Naive thymus-derived CD4-positive, alpha-beta T cell (primary cell): ENCODE results near the gene DPYSL4. TPM values are rescaled to one million over a fixed set of nuclear protein-coding genes. Genes with fewer than 3 reads are reported as not detected.

Experiments
- ATAC-seq: fragments of 150-1000 bp; cut with Tn5 transposase; 2 replicates; pipeline ENCODE4 v1.10.0; 2021; ENCODE audit warnings: mild to moderate bottlenecking, moderate library complexity
- CTCF ChIA-PET: fragments of 350-600 bp; sonication (Branson Sonifier 250); formaldehyde crosslinking; loops from one replicate; lab custom pipeline; 2021; ENCODE audit warnings: antibody characterized with exemption; lab: Charles Lee
- POLR2A ChIA-PET: fragments of 350-600 bp; sonication (Branson Sonifier 250); formaldehyde crosslinking; loops from one replicate; lab custom pipeline; 2021; ENCODE audit warnings: antibody characterized with exemption, inconsistent platforms; lab: Charles Lee
- DNase-seq, 9 donors: peaks; one replicate each; pipeline versions ENCODE4 v3.0.0 to v3.0.0-alpha.2; 2020 to 2022; ENCODE audit warnings: mixed read lengths in 1 of 9
- H3K27ac ChIP-seq: one replicate; pipeline ENCODE4 v1.7.0; 2013; ENCODE audit warnings: mild to moderate bottlenecking, low read depth, low read length, moderate library complexity
- H3K27me3 ChIP-seq, 2 donors: one replicate each; pipeline ENCODE4 v1.7.0; 2013; ENCODE audit warnings: low read length in 2 of 2, mild to moderate bottlenecking in 2 of 2, moderate library complexity in 2 of 2; ENCODE audit not compliant: control insufficient read depth in 2 of 2, insufficient read depth in 2 of 2
- H3K36me3 ChIP-seq, 3 experiments: 1 replicate in 2 of 3; 2 replicates in 1 of 3; pipeline ENCODE4 v1.7.0; 2013; ENCODE audit warnings: low read length in 3 of 3, mild to moderate bottlenecking in 3 of 3, moderate library complexity in 1 of 3; ENCODE audit not compliant: insufficient read depth in 3 of 3, control insufficient read depth in 2 of 3
- H3K4me1 ChIP-seq, 2 donors: one replicate each; pipeline ENCODE4 v1.7.0; 2013; ENCODE audit warnings: low read length in 2 of 2, mild to moderate bottlenecking in 2 of 2, moderate library complexity in 1 of 2; ENCODE audit not compliant: control insufficient read depth in 2 of 2, insufficient read depth in 2 of 2
- H3K4me3 ChIP-seq: 2 replicates; pipeline ENCODE4 v1.7.0; 2013; ENCODE audit warnings: mild to moderate bottlenecking, low read length
- H3K9me3 ChIP-seq, 3 experiments: 1 replicate in 2 of 3; 2 replicates in 1 of 3; pipeline ENCODE4 v1.7.0; 2013; ENCODE audit warnings: low read length in 3 of 3; ENCODE audit not compliant: control insufficient read depth in 2 of 3
- H3K27ac Mint-ChIP-seq, 9 donors: one replicate each; pipeline ENCODE4 v1.8.0; 2020 to 2022; ENCODE audit warnings: mixed read lengths in 9 of 9, mild to moderate bottlenecking in 8 of 9, moderate library complexity in 5 of 9, inconsistent platforms in 2 of 9
- H3K27me3 Mint-ChIP-seq, 5 donors: one replicate each; pipeline ENCODE4 v1.8.0; 2021 to 2022; ENCODE audit warnings: mixed read lengths in 5 of 5, mild to moderate bottlenecking in 1 of 5
- H3K36me3 Mint-ChIP-seq, 5 donors: one replicate each; pipeline ENCODE4 v1.8.0; 2020 to 2022; ENCODE audit warnings: mixed read lengths in 5 of 5, mild to moderate bottlenecking in 3 of 5, inconsistent platforms in 1 of 5
- H3K4me1 Mint-ChIP-seq, 7 donors: one replicate each; pipeline ENCODE4 v1.8.0; 2020 to 2022; ENCODE audit warnings: mixed read lengths in 7 of 7, mild to moderate bottlenecking in 3 of 7, inconsistent platforms in 1 of 7
- H3K4me3 Mint-ChIP-seq, 10 donors: one replicate each; pipeline ENCODE4 v1.8.0; 2020 to 2022; ENCODE audit warnings: mild to moderate bottlenecking in 10 of 10, mixed read lengths in 10 of 10, moderate library complexity in 6 of 10, inconsistent platforms in 2 of 10
- H3K9me3 Mint-ChIP-seq, 11 donors: one replicate each; pipeline ENCODE4 v1.8.0; 2020 to 2022; ENCODE audit warnings: mixed read lengths in 11 of 11, mild to moderate bottlenecking in 4 of 11, inconsistent platforms in 1 of 11, moderate library complexity in 1 of 11
- intact Hi-C, 2 donors: fragments of 100-400 bp; cut with micrococcal nuclease; formaldehyde crosslinking; loops; one replicate each; pipeline ENCODE4 v1.15.1; 2023
- polyA plus RNA-seq, 2 donors: library from polyadenylated mRNA; unstranded; fragments of 300-500 nt; fragmentation: Illumina TruSeq; gene quantifications; one replicate each; pipeline ENCODE4 v1.2.3, GENCODE V29; 2021
- total RNA-seq, 6 experiments: library from RNA in 5 of 6; stranded (reverse) in 5 of 6; gene quantifications; 1 replicate in 5 of 6; 2 replicates in 1 of 6; pipeline ENCODE4 v1.2.3 and lab custom pipeline; 2021 to 2026

DPYSL4 gene
- total and polyA plus RNA-seq, 7 experiments from 2014 or later, result 0.35 to 60.0 (median 9.4) TPM

DNA sequence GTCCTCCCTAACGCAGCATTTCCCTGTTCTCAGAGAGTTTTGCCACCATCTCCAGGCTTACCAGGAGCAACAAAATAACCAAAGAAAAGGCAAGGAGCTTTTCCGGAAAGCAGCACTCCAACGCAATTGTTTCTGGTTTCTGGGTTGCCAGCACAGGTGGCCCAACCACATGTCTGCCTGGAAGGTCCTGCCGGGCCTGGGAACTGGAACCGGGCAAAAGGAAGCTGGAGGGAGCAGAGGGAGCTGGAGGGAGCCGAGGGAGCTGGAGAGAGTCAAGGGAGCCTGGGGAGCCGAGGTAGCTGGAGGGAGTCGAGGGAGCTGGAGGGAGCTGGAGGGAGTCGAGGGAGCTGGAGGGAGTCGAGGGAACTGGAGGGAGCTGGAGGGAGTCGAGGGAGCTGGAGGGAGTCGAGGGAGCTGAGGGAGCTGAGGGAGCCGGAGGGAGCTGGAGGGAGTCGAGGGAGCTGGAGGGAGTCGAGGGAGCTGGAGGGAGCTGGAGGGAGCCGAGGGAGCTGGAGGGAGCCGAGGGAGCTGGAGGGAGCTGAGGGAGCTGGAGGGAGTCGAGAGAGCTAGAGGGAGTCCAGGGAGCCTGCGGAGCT lies 66.4 kb downstream of the DPYSL4 start:
- ATAC-seq (no peak), DNase-seq (no peak)
- ChIA-PET CTCF (interaction anchor here (0.7 kb wide), 1 partner anchor 731 kb away, joined by 3 read pairs; no protein-coding TSS in a partner anchor), POLR2A (no interaction called here)
- peak overlapping the region in 1 of 9 donors; percentile 36 for H3K27ac Mint-ChIP-seq
- no peak overlapping the region for H3K4me3 ChIP-seq
- no peak overlapping the region for H3K4me3 Mint-ChIP-seq
- H3K9me3 ChIP-seq, result no peaks in the 10 kb centered on the region
- intact Hi-C loops, result no loop called here
- H3K27ac ChIP-seq, result no peak overlapping the region
- peaks cover 0 to 2% (median 0%) of the 10 kb centered on the region in 11 donors for H3K9me3 Mint-ChIP-seq
- H3K36me3 Mint-ChIP-seq, result no peaks in the 10 kb centered on the region
- H3K4me1 ChIP-seq, result no peaks in the 10 kb centered on the region
- no peaks in the 10 kb centered on the region for H3K36me3 ChIP-seq
- no peaks in the 10 kb centered on the region for H3K27me3 ChIP-seq
- peaks cover 0 to 18% (median 3%) of the 10 kb centered on the region in 7 donors for H3K4me1 Mint-ChIP-seq
- H3K27me3 Mint-ChIP-seq, result no peaks in the 10 kb centered on the region

DNA sequence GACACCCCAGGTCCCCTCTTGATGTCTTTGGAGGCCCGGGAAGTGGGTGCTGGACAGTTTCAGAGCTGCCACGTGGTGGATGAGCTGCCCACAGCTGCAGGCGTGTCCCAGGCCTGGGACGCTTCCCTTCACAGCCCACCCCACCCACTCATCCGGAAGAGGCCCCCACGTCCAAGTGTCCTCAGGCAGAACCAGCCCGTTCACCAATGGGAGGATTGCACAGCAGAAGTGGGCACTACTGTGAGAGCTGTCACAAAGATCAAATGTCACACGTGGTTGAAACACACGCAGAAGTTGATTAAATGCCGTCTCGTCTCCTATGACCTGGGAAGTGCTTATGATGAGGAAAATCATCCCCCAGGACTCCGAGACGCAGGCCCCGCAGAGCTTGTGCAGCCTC lies 68.1 kb downstream of the DPYSL4 start:
- POLR2A ChIA-PET, result no interaction called here
- Mint-ChIP-seq H3K27ac (no peak overlapping the region), H3K4me1 (peaks cover 0 to 18% (median 0%) of the 10 kb centered on the region in 7 donors), H3K27me3 (no peaks in the 10 kb centered on the region), H3K36me3 (no peaks in the 10 kb centered on the region), H3K9me3 (peaks cover 0 to 2% (median 0%) of the 10 kb centered on the region in 11 donors), H3K4me3 (peak overlapping the region in 1 of 10 donors; percentile 29)
- no peaks in the 10 kb centered on the region for H3K36me3 ChIP-seq
- H3K27me3 ChIP-seq, result no peaks in the 10 kb centered on the region
- no peak overlapping the region for H3K4me3 ChIP-seq
- CTCF ChIA-PET, result interaction anchor here (0.8 kb wide), 1 partner anchor 45 kb away, joined by 4 read pairs; no protein-coding TSS in a partner anchor
- no peak overlapping the region for H3K27ac ChIP-seq
- no peaks in the 10 kb centered on the region for H3K4me1 ChIP-seq
- H3K9me3 ChIP-seq, result no peaks in the 10 kb centered on the region
- no peak for DNase-seq
- intact Hi-C loops, result no loop called here
- peak; percentile 6 for ATAC-seq

Other genes starting within 250 kb of the DPYSL4 start
- 10 to 100 TPM; 17.7 to 81.7 (median 39.3) TPM for gene BNIP3, start 205.0 kb upstream of the DPYSL4 start, total RNA-seq
- gene BNIP3, start 205.0 kb upstream of the DPYSL4 start, polyA plus RNA-seq, result 10 to 100 TPM; 40.5 to 41.5 TPM
- gene JAKMIP3, start 121.0 kb upstream of the DPYSL4 start, total RNA-seq, result 1 to 10 TPM in 2 of 5 experiments, under 1 TPM in 3; 0.15 to 1.4 (median 0.22) TPM
- gene JAKMIP3, start 121.0 kb upstream of the DPYSL4 start, polyA plus RNA-seq, result under 1 TPM in 1 of 2 donors, not detected in 1; 0.40 TPM
- 10 to 100 TPM in 4 of 5 experiments, 1 to 10 TPM in 1; 8.7 to 19.4 (median 12.0) TPM for gene STK32C, start 121.0 kb downstream of the DPYSL4 start, total RNA-seq
- gene STK32C, start 121.0 kb downstream of the DPYSL4 start, polyA plus RNA-seq, result 1 to 10 TPM; 4.6 to 7.2 TPM
- gene LRRC27, start 145.2 kb downstream of the DPYSL4 start, total RNA-seq, result 10 to 100 TPM in 1 of 5 experiments, 1 to 10 TPM in 4; 3.4 to 10.8 (median 7.1) TPM
- 1 to 10 TPM; 1.8 to 4.9 TPM for gene LRRC27, start 145.2 kb downstream of the DPYSL4 start, polyA plus RNA-seq
- gene PWWP2B, start 210.3 kb downstream of the DPYSL4 start, total RNA-seq, result 10 to 100 TPM in 4 of 5 experiments, 1 to 10 TPM in 1; 9.1 to 22.2 (median 12.1) TPM
- gene PWWP2B, start 210.3 kb downstream of the DPYSL4 start, polyA plus RNA-seq, result 1 to 10 TPM; 1.5 to 3.6 TPM